Neural progenitor cell (in vitro differentiated cells): ENCODE results near the gene MERTK.

Experiments
- CTCF ChIP-seq: fragments of 200-600 bp; sonication (generic); IDR thresholded peaks from 2 replicates; pipeline ENCODE4 v1.5.1; 2017; ENCODE audit warnings: antibody characterized with exemption, mild to moderate bottlenecking
- EZH2phosphoT487 ChIP-seq: fragments of 200-600 bp; sonication (generic); IDR thresholded peaks from 2 replicates; pipeline ENCODE4 v1.6.1; 2017; ENCODE audit warnings: antibody characterized with exemption

- TF ChIP-seq CTCF: no peak
- TF ChIP-seq EZH2phosphoT487: no peak
Measured at GRCh38 chr2:111957872-111958354, 59.5 kb downstream of the MERTK start.
